ENCODE measurements around the gene ASPN. TPM values are rescaled to one million over a fixed set of nuclear protein-coding genes. Genes with fewer than 3 reads are reported as not detected.

Gene ASPN
- total and polyA plus RNA-seq, 10 of the 15 experiments (the other 5 are each of a cell fraction or from before 2014, with no cell fraction given) = 0.03 to 0.47 (median 0.42) TPM; not detected in 7

DNA sequence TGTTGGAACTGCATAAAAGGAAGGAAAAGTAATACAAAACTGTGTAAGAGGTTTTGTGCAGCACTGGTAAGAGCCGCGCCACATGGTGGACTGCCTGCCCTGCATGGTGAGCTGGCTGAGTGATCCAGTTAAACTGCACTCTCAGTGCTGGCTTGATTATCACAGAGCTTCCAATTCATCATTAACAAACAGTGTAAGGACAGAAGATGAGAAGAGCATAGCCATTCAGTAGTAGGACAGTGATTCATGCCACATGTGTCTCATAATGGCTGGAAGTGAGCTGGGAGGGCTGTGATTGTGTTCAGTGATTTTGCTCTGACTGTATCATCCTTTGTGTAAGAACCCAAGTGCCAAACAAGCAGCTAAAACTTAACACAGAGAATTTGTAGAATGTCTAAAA is 14.1 kb downstream of the ASPN start:
- FAIRE-seq (no peak), ATAC-seq (no peak), DNase-seq (ENCODE audit: low read depth, low spot score) (no peak)
- no peak overlapping the region for H3K27ac ChIP-seq (ENCODE audit: control insufficient read depth, insufficient read depth)
- intact Hi-C loops (cut with micrococcal nuclease; ENCODE audit: unreplicated experiment) (no loop called here), in situ Hi-C loops (cut with MboI) (no loop called here)
- 97% methylated on average over 2 of the region's 2 CpGs for WGBS (ENCODE audit: insufficient coverage, insufficient replicate concordance, low lambda C conversion rate, missing lambda C conversion rate)
- ChIA-PET RAD21 (ENCODE audit: unreplicated experiment) (no interaction called here), CTCF (interaction anchor here (1.1 kb wide), 2 partner anchors 9 to 12 kb away, joined by 3 to 6 read pairs; no protein-coding TSS in a partner anchor), SMC1A (ENCODE audit: uncharacterized antibody, unreplicated experiment) (interaction anchor here (0.9 to 2.6 kb wide), 2 partner anchors 8 to 18 kb away, joined by 3 to 9 read pairs; no protein-coding TSS in a partner anchor), POLR2A (interaction anchor here (0.6 kb wide), 1 partner anchor 19 kb away, joined by 7 read pairs; no protein-coding TSS in a partner anchor)
- H4K20me1 ChIP-seq (ENCODE audit: control insufficient read depth, insufficient read depth) = no peaks in the 10 kb centered on the region
- H3K4me2 ChIP-seq (ENCODE audit: control insufficient read depth, insufficient read depth) = no peak overlapping the region
- H3K9me3 ChIP-seq (replicated peaks; ENCODE audit: control insufficient read depth, insufficient read depth, low read length) = no peaks in the 10 kb centered on the region
- H3K79me2 ChIP-seq (ENCODE audit: control insufficient read depth, insufficient read depth, low read length) = no peaks in the 10 kb centered on the region
- BruUV-seq (replicated peaks) = no TSS peak
- H3K36me3 ChIP-seq (ENCODE audit: control insufficient read depth in 2 of 2, insufficient read depth in 2 of 2, low read length in 1 of 2) = no peaks in the 10 kb centered on the region
- H3K4me1 ChIP-seq (ENCODE audit: control insufficient read depth, insufficient read depth, low read length) = no peaks in the 10 kb centered on the region
- H3K4me3 ChIP-seq = no peak overlapping the region
- H3K27me3 ChIP-seq (replicated peaks in 1 of 2; ENCODE audit: control insufficient read depth in 2 of 2, insufficient read depth in 2 of 2, low read length in 1 of 2) = no peaks in the 10 kb centered on the region
- no peak for TF ChIP-seq BRCA1 (IDR thresholded peaks at IDR 0.05; ENCODE audit: low read depth, low read length)
- no peak for TF ChIP-seq EGR1 (IDR thresholded peaks at IDR 0.05; ENCODE audit: borderline replicate concordance in 1 of 2, low read depth in 2 of 2, low read length in 2 of 2)
- no peak for TF ChIP-seq CBX3 (IDR thresholded peaks at IDR 0.05; ENCODE audit: borderline replicate concordance, low read depth)
- no peak for TF ChIP-seq STAT1 (conservative IDR thresholded peaks at IDR 0.05)
- TF ChIP-seq ZNF207 (IDR thresholded peaks at IDR 0.05; ENCODE audit: borderline replicate concordance) = no peak
- no peak for TF ChIP-seq MXI1 (IDR thresholded peaks at IDR 0.05; ENCODE audit: low read depth, low read length)
- TF ChIP-seq BACH1 (IDR thresholded peaks at IDR 0.05; ENCODE audit: borderline replicate concordance) = no peak
- TF ChIP-seq RFX5 (IDR thresholded peaks at IDR 0.05; ENCODE audit: low read depth, low read length) = no peak
- TF ChIP-seq IRF4 (IDR thresholded peaks at IDR 0.05; ENCODE audit: low read depth, low read length) = no peak
- TF ChIP-seq NR2C1 (IDR thresholded peaks at IDR 0.05) = no peak
- H3K9ac ChIP-seq (ENCODE audit: control insufficient read depth, insufficient read depth, low read length) = no peak overlapping the region
- no peak overlapping the region for H2AFZ ChIP-seq (ENCODE audit: control insufficient read depth, low read depth, low read length)

All from GM12878 (cell line).